Activated CD4-positive, alpha-beta T cell treated with anti-CD3 and anti-CD28 coated beads for 48 hours (primary cell): ENCODE data around the gene FANCC.

ENCODE experiments used
- DNase-seq: peaks from one replicate; pipeline ENCODE4 v3.0.0-alpha.2; 2020

FANCC gene

GRCh38 chr9:95058121-95058785 is 259.3 kb downstream of the FANCC start:
- DNase-seq = no peak

GRCh38 chr9:95057101-95057500 is 260.4 kb downstream of the FANCC start:
- DNase-seq = no peak

- DNase-seq = no peak
Observed at GRCh38 chr9:95055851-95056551, 261.5 kb downstream of the FANCC start.

- DNase-seq = no peak
Observed at GRCh38 chr9:95055334-95055850, 262.1 kb downstream of the FANCC start.

- no peak for DNase-seq
Observed at GRCh38 chr9:95053611-95054570, 263.6 kb downstream of the FANCC start.

- no peak for DNase-seq
Observed at GRCh38 chr9:95049761-95050160, 267.7 kb downstream of the FANCC start.
